DOHH2 (cell line): ENCODE data around the gene ZMIZ1.

Experiments
- EZH2phosphoT487 ChIP-seq: fragments of 200-600 bp; sonication (generic); IDR thresholded peaks from 2 replicates; pipeline ENCODE4 v1.6.1; 2017; ENCODE audit warnings: borderline replicate concordance, mild to moderate bottlenecking, antibody characterized with exemption, low read length, moderate library complexity, mixed read lengths
- TF ChIP-seq, protein P1 (sequence below): fragments of 200-600 bp; sonication (generic); IDR thresholded peaks from one replicate; pipeline ENCODE4 v1.5.1; 2014; ENCODE audit warnings: antibody characterized with exemption, mild to moderate bottlenecking, low read depth, low read length; ENCODE audit not compliant: poor library complexity, severe bottlenecking

DNA sequence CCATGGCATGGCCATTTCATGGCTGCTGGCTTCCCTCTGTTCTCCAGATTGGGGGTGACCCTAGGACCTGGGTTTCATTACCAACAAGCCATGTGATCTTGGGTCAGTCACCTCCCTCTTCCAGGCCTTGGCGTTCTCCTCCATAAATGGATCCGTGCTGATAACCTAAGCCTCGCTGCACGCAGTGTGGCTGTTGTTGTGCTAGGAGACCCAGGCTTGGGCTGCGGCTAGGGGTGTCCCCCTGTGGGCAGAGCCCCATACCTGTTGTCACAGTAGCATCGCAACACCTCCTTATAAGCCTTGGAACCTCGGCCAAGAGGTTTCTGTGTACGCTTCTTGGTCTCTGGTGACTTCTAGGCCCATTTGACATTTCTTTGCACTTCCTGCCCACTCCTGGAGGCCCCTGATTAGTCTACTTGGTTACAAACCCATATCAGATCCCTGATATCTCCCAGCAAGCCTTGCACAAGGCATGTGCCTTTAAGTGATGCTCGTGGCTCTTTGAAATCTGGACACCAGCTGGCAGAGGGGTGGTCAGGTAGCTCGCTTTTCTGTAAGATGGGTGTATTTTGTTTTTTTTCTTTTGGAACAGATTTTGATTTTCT lies 23.6 kb downstream of the ZMIZ1 start:
- TF ChIP-seq, protein P1, sequence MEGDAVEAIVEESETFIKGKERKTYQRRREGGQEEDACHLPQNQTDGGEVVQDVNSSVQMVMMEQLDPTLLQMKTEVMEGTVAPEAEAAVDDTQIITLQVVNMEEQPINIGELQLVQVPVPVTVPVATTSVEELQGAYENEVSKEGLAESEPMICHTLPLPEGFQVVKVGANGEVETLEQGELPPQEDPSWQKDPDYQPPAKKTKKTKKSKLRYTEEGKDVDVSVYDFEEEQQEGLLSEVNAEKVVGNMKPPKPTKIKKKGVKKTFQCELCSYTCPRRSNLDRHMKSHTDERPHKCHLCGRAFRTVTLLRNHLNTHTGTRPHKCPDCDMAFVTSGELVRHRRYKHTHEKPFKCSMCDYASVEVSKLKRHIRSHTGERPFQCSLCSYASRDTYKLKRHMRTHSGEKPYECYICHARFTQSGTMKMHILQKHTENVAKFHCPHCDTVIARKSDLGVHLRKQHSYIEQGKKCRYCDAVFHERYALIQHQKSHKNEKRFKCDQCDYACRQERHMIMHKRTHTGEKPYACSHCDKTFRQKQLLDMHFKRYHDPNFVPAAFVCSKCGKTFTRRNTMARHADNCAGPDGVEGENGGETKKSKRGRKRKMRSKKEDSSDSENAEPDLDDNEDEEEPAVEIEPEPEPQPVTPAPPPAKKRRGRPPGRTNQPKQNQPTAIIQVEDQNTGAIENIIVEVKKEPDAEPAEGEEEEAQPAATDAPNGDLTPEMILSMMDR, result no peak
- TF ChIP-seq EZH2phosphoT487, result no peak
